ENCODE measurements around the gene CDSN.

CDSN gene

GRCh38 chr6:31158863-31159855 is 38.9 kb upstream of the CDSN start:
- TF ChIP-seq CTCF (IDR thresholded peaks at IDR 0.05): no peak

GRCh38 chr6:31158140-31158862 is 38.1 kb upstream of the CDSN start, which contains the start of gene TCF19:
TSS of gene TCF19 (plus strand) at chr6:31158589. CDS start at chr6:31159470, 881 bp downstream.
- no peak for TF ChIP-seq CTCF (IDR thresholded peaks at IDR 0.05)

- TF ChIP-seq CTCF (IDR thresholded peaks at IDR 0.05): no peak
These were observed 37.4 kb upstream of the CDSN start, which contains the start of gene CCHCR1 for GRCh38 chr6:31157513-31158139. TSS of gene CCHCR1 (minus strand) at chr6:31157802. CDS start at chr6:31157600, 202 bp downstream.

GRCh38 chr6:31156641-31157040 is 36.4 kb upstream of the CDSN start:
- TF ChIP-seq CTCF (IDR thresholded peaks at IDR 0.05): no peak

GRCh38 chr6:31154436-31154835 is 34.2 kb upstream of the CDSN start:
- TF ChIP-seq CTCF (IDR thresholded peaks at IDR 0.05): no peak

- TF ChIP-seq CTCF (IDR thresholded peaks at IDR 0.05): no peak
These were observed 32.5 kb upstream of the CDSN start for GRCh38 chr6:31152781-31153180.

- TF ChIP-seq CTCF (IDR thresholded peaks at IDR 0.05): no peak
These were observed 29.7 kb upstream of the CDSN start for GRCh38 chr6:31149827-31150447.
